H1 (cell line): ENCODE results near the gene SLC25A36. TPM values are rescaled to one million over a fixed set of nuclear protein-coding genes. Genes with fewer than 3 reads are reported as not detected.

Experiments
- CTCF ChIA-PET: fragments of 300-600 bp; sonication (Branson Sonifier 250); formaldehyde crosslinking; loops from one replicate; lab custom pipeline; 2021; ENCODE audit not compliant: partially characterized antibody; lab: Charles Lee
- POLR2A ChIA-PET: fragments of 300-600 bp; sonication (Branson Sonifier 250); formaldehyde crosslinking; loops from one replicate; lab custom pipeline; 2021; ENCODE audit warnings: inconsistent platforms; ENCODE audit not compliant: partially characterized antibody; lab: Charles Lee
- DNase-seq, 2 experiments: peaks; one replicate each; pipeline versions ENCODE4 v3.0.0 to v3.0.0-alpha.2; 2010 to 2022; ENCODE audit warnings: low spot score in 2 of 2, low read depth in 1 of 2, mixed read lengths in 1 of 2
- FAIRE-seq: peaks from 2 replicates; lab custom pipeline; 2011; peaks lifted over from hg19 to GRCh38; lab: Jason Lieb, UNC
- H2AFZ ChIP-seq: 2 replicates; pipeline ENCODE4 v1.8.1; 2012; ENCODE audit warnings: low read length, inconsistent platforms
- H2AK5ac ChIP-seq: 2 replicates; pipeline ENCODE4 v1.6.1; 2013; ENCODE audit warnings: low read depth, low read length
- H2BK120ac ChIP-seq: replicated peaks from 2 replicates; pipeline ENCODE3; 2013; ENCODE audit warnings: low read depth, low read length, inconsistent platforms
- H2BK12ac ChIP-seq: 2 replicates; pipeline ENCODE4 v1.6.1; 2013; ENCODE audit warnings: low read depth, low read length
- H2BK15ac ChIP-seq: 2 replicates; pipeline ENCODE4 v1.6.1; 2013; ENCODE audit warnings: low read length
- H2BK20ac ChIP-seq: 2 replicates; pipeline ENCODE4 v1.6.1; 2013; ENCODE audit warnings: low read length
- H2BK5ac ChIP-seq: 2 replicates; pipeline ENCODE4 v1.6.1; 2013; ENCODE audit warnings: low read depth, low read length
- H3K14ac ChIP-seq: 2 replicates; pipeline ENCODE4 v1.6.1; 2013; ENCODE audit warnings: inconsistent platforms; ENCODE audit not compliant: insufficient read length
- H3K18ac ChIP-seq: 2 replicates; pipeline ENCODE4 v1.6.1; 2013; ENCODE audit warnings: low read length; ENCODE audit errors: extremely low read depth
- H3K23ac ChIP-seq: 2 replicates; pipeline ENCODE4 v1.6.1; 2013; ENCODE audit warnings: inconsistent platforms; ENCODE audit not compliant: insufficient read length
- H3K23me2 ChIP-seq: 2 replicates; pipeline ENCODE4 v1.6.1; 2013; ENCODE audit warnings: low read depth, low read length
- H3K27ac ChIP-seq: 2 replicates; pipeline ENCODE4 v1.6.1; 2011; ENCODE audit warnings: low read depth, low read length, inconsistent platforms
- H3K27me3 ChIP-seq, 4 experiments: replicated peaks in 1 of 4; 1 replicate in 1 of 4; 2 replicates in 3 of 4; pipeline versions ENCODE4 v1.6.1 to v1.8.1; 2011 to 2013; ENCODE audit warnings: low read length in 3 of 4, mild to moderate bottlenecking in 3 of 4, inconsistent platforms in 2 of 4, mixed read lengths in 2 of 4, moderate library complexity in 1 of 4; ENCODE audit not compliant: control insufficient read depth in 3 of 4, insufficient read depth in 3 of 4; ENCODE audit errors: extremely low read depth in 1 of 4
- H3K36me3 ChIP-seq, 4 experiments: 2 replicates each; pipeline versions ENCODE4 v1.6.1 to v1.8.1; 2011 to 2013; ENCODE audit warnings: mild to moderate bottlenecking in 4 of 4, low read length in 3 of 4, moderate library complexity in 2 of 4, control low read depth in 1 of 4, inconsistent platforms in 1 of 4; ENCODE audit not compliant: insufficient read depth in 4 of 4, control insufficient read depth in 2 of 4
- H3K4ac ChIP-seq: replicated peaks from 2 replicates; pipeline ENCODE3; 2013; ENCODE audit warnings: low read length, low read depth, mixed read lengths, inconsistent platforms; ENCODE audit not compliant: insufficient read length
- H3K4me1 ChIP-seq, 4 experiments: replicated peaks in 1 of 4; 1 replicate in 1 of 4; 2 replicates in 3 of 4; pipeline versions ENCODE4 v1.6.1 to v1.8.1; 2011 to 2013; ENCODE audit warnings: low read length in 3 of 4, inconsistent platforms in 2 of 4, mixed read lengths in 1 of 4; ENCODE audit not compliant: insufficient read depth in 4 of 4, control insufficient read depth in 3 of 4
- H3K4me2 ChIP-seq, 2 experiments: 2 replicates each; pipeline versions ENCODE4 v1.6.1 to v1.8.1; 2011 to 2013; ENCODE audit warnings: low read depth in 2 of 2, low read length in 2 of 2, control low read depth in 1 of 2, inconsistent platforms in 1 of 2, mild to moderate bottlenecking in 1 of 2; ENCODE audit not compliant: insufficient read depth in 1 of 2
- H3K4me3 ChIP-seq, 4 experiments: fragments of 200-600, 300-600 bp in 1 of 4; sonication (generic), shearing (Covaris generic), sonication (Bioruptor Twin) in 1 of 4; 2 replicates each; pipeline versions ENCODE4 v1.5.1 to v1.8.1; 2011 to 2016; ENCODE audit warnings: low read length in 4 of 4, low read depth in 3 of 4, control low read depth in 2 of 4, inconsistent platforms in 2 of 4, mild to moderate bottlenecking in 2 of 4, mixed read lengths in 1 of 4, moderate library complexity in 1 of 4; ENCODE audit not compliant: insufficient read depth in 2 of 4; ENCODE audit errors: extremely low read depth in 1 of 4
- H3K56ac ChIP-seq: replicated peaks from 2 replicates; pipeline ENCODE3; 2013; ENCODE audit warnings: low read depth, mild to moderate bottlenecking, mixed read lengths, low read length, inconsistent platforms; ENCODE audit not compliant: insufficient read length
- H3K79me1 ChIP-seq: 2 replicates; pipeline ENCODE4 v1.6.1; 2013; ENCODE audit warnings: low read depth, low read length, control low read depth
- H3K79me2 ChIP-seq, 2 experiments: 2 replicates each; pipeline versions ENCODE4 v1.6.1 to v1.8.1; 2012 to 2013; ENCODE audit warnings: low read length in 2 of 2, mild to moderate bottlenecking in 2 of 2, inconsistent platforms in 1 of 2; ENCODE audit not compliant: insufficient read depth in 2 of 2, control insufficient read depth in 1 of 2
- H3K9ac ChIP-seq, 4 experiments: replicated peaks in 1 of 4; 1 replicate in 1 of 4; 2 replicates in 3 of 4; pipeline versions ENCODE4 v1.6.1 to v1.8.1; 2011 to 2013; ENCODE audit warnings: low read depth in 3 of 4, low read length in 3 of 4, control low read depth in 2 of 4, mild to moderate bottlenecking in 2 of 4, moderate library complexity in 2 of 4, inconsistent platforms in 1 of 4; ENCODE audit errors: extremely low read depth in 1 of 4
- H3K9me3 ChIP-seq, 2 experiments: 2 replicates each; pipeline versions ENCODE4 v1.6.1 to v1.8.1; 2012 to 2013; ENCODE audit warnings: mild to moderate bottlenecking in 2 of 2, moderate library complexity in 2 of 2, control low read depth in 1 of 2, inconsistent platforms in 1 of 2, low read depth in 1 of 2, low read length in 1 of 2, mixed read lengths in 1 of 2; ENCODE audit not compliant: insufficient read depth in 2 of 2
- H4K20me1 ChIP-seq, 2 experiments: replicated peaks in 1 of 2; 2 replicates each; pipeline versions ENCODE3 to v1.8.1; 2011 to 2013; ENCODE audit warnings: inconsistent platforms in 2 of 2, low read length in 2 of 2, mild to moderate bottlenecking in 1 of 2; ENCODE audit not compliant: insufficient read depth in 2 of 2, control insufficient read depth in 1 of 2
- H4K5ac ChIP-seq: 2 replicates; pipeline ENCODE4 v1.6.1; 2013; ENCODE audit warnings: low read length, low read depth, mixed read lengths, inconsistent platforms; ENCODE audit not compliant: insufficient read length
- H4K8ac ChIP-seq: 2 replicates; pipeline ENCODE4 v1.8.0; 2013; ENCODE audit warnings: mild to moderate bottlenecking, moderate library complexity, low read length, inconsistent platforms; ENCODE audit not compliant: insufficient read depth; ENCODE audit errors: extremely low read depth
- H4K91ac ChIP-seq: replicated peaks from 2 replicates; pipeline ENCODE3; 2013; ENCODE audit warnings: low read length, mixed read lengths, inconsistent platforms; ENCODE audit not compliant: insufficient read length
- CBX8 ChIP-seq: fragments of 300-800, 300-1000 bp; sonication (generic); IDR thresholded peaks from 2 replicates; pipeline ENCODE4 v1.7.1; 2016; ENCODE audit warnings: low read depth, low read length, borderline replicate concordance
- GABPA ChIP-seq: IDR thresholded peaks from 2 replicates; pipeline ENCODE4 v1.6.1; 2011; ENCODE audit warnings: mild to moderate bottlenecking, low read length, moderate library complexity, borderline replicate concordance; ENCODE audit not compliant: insufficient read depth
- HDAC2 ChIP-seq, 2 experiments: fragments of 300-600 bp in 1 of 2; sonication (generic) in 1 of 2; IDR thresholded peaks; 2 replicates each; pipeline ENCODE4 v1.6.1; 2011 to 2012; ENCODE audit warnings: low read depth in 2 of 2, low read length in 2 of 2, mild to moderate bottlenecking in 2 of 2, moderate library complexity in 2 of 2, borderline replicate concordance in 1 of 2, inconsistent platforms in 1 of 2
- JUND ChIP-seq: IDR thresholded peaks from 2 replicates; pipeline ENCODE4 v1.6.1; 2011; ENCODE audit warnings: mild to moderate bottlenecking, improper control_type of control experiment, low read length
- NRF1 ChIP-seq: IDR thresholded peaks from 2 replicates; pipeline ENCODE4 v1.6.1; 2011; ENCODE audit warnings: mild to moderate bottlenecking, low read depth, low read length, improper control_type of control experiment
- PHF8 ChIP-seq: fragments of 200-600 bp; sonication (generic); conservative IDR thresholded peaks from 2 replicates; pipeline ENCODE4 v1.7.1; 2012; ENCODE audit warnings: low read depth, mild to moderate bottlenecking, inconsistent platforms, low read length, moderate library complexity
- POLR2AphosphoS5 ChIP-seq: IDR thresholded peaks from 2 replicates; pipeline ENCODE4 v1.6.1; 2011; ENCODE audit warnings: low read depth, low read length
- POU5F1 ChIP-seq: IDR thresholded peaks from 2 replicates; pipeline ENCODE4 v1.6.1; 2011; ENCODE audit warnings: low read depth, mild to moderate bottlenecking, low read length, moderate library complexity
- RBBP5 ChIP-seq: IDR thresholded peaks from 2 replicates; pipeline ENCODE4 v1.7.1; 2012; ENCODE audit warnings: low read depth, mild to moderate bottlenecking, inconsistent platforms, low read length, moderate library complexity, borderline replicate concordance
- RFX5 ChIP-seq: IDR thresholded peaks from 2 replicates; pipeline ENCODE4 v1.6.1; 2011; ENCODE audit warnings: low read depth, low read length, improper control_type of control experiment, borderline replicate concordance
- SP1 ChIP-seq: IDR thresholded peaks from 2 replicates; pipeline ENCODE4 v1.6.1; 2011; ENCODE audit warnings: low read depth, low read length
- WGBS, 2 experiments: shearing (Covaris generic) in 1 of 2; methylation state at CpG; one replicate each; pipeline versions ENCODE4 v1.1.6 to v1.1.7; 2013 to 2015; ENCODE audit warnings: low lambda C conversion rate in 2 of 2, mixed read lengths in 2 of 2, inconsistent platforms in 1 of 2, low coverage in 1 of 2, missing lambda C conversion rate in 1 of 2; ENCODE audit not compliant: insufficient replicate concordance in 2 of 2, insufficient coverage in 1 of 2, insufficient read length in 1 of 2; ENCODE audit errors: extremely low coverage in 1 of 2, missing lambda C conversion rate in 1 of 2; 5-methylcytosine and 5-hydroxymethylcytosine counted together
- polyA plus RNA-seq, 7 experiments: library from polyadenylated mRNA; depleted of rRNA in 3 of 7; stranded (reverse) in 5 of 7; unstranded in 2 of 7; fragments of >200 nt in 5 of 7; fragments of 200-250 nt in 2 of 7; gene quantifications; 1 replicate in 5 of 7; 2 replicates in 1 of 7; 4 replicates in 1 of 7; pipeline versions ENCODE4 v1.2.1 to v1.2.3, GENCODE V29; 2011 to 2013; ENCODE audit warnings: missing spikeins in 2 of 7, mixed read lengths in 2 of 7
- total RNA-seq: library from RNA; stranded (reverse); fragmentation: NEBNext Ultra II Directional; extraction: Animal tissue kit (Norgen Biotek cat#: 25700); gene quantifications from 2 replicates; pipeline ENCODE4 v1.2.1, GENCODE V29; 2021
- TF ChIP-seq, protein P1 (sequence below): IDR thresholded peaks from 2 replicates; pipeline ENCODE4 v1.6.1; 2012; ENCODE audit warnings: inconsistent platforms
- TF ChIP-seq, protein P2 (sequence below): IDR thresholded peaks from 2 replicates; pipeline ENCODE4 v1.6.1; 2011; ENCODE audit warnings: low read length, improper control_type of control experiment

SLC25A36 gene
- total and polyA plus RNA-seq, 2 of the 8 experiments (the other 6 are each of a cell fraction or from before 2014, with no cell fraction given): 42.9 to 71.8 TPM

DNA sequence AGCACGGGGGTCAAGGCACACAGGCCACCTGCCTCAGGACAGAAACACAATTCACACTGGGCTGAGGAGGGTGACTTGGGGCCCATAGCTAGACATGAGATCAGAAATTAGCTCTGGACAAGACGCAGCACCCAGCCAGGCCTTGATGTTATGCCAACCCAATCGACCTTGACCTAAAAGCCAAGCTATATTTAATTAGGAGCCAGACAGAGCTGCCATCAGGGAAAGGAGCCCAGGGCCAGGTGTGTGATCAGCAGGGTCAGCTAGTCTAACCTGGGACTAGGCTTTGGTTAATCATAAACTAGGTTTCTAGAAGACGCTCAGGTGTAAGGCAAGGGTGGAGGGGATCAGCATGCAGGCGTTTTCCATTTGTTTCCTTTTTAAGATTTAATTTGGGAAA is 23.9 kb upstream of the SLC25A36 start:
- no peak overlapping the region for H4K5ac ChIP-seq
- H3K18ac ChIP-seq: no peak overlapping the region
- H3K4me2 ChIP-seq: no peak overlapping the region
- H3K4me3 ChIP-seq: no peak overlapping the region
- no peak overlapping the region for H4K8ac ChIP-seq
- FAIRE-seq (no peak), DNase-seq (no peak)
- H3K27ac ChIP-seq: no peak overlapping the region
- H3K23ac ChIP-seq: no peak overlapping the region
- H2AK5ac ChIP-seq: no peak overlapping the region
- H3K56ac ChIP-seq: no peak overlapping the region
- no peaks in the 10 kb centered on the region for H3K9me3 ChIP-seq
- no peak overlapping the region for H2BK120ac ChIP-seq
- no peaks in the 10 kb centered on the region for H3K23me2 ChIP-seq
- no peak overlapping the region for H2AFZ ChIP-seq
- no peaks in the 10 kb centered on the region for H4K20me1 ChIP-seq
- H3K27me3 ChIP-seq: no peaks in the 10 kb centered on the region; a peak in 1 of 7 replicates
- H2BK15ac ChIP-seq: no peak overlapping the region
- CTCF ChIA-PET: interaction anchor here (0.8 to 3.4 kb wide), 5 partner anchors 12 to 82 kb away, joined by 3 to 18 read pairs (median 3); no protein-coding TSS in a partner anchor
- H3K79me2 ChIP-seq: no peaks in the 10 kb centered on the region
- H2BK5ac ChIP-seq: no peak overlapping the region
- H4K91ac ChIP-seq: no peak overlapping the region
- no peak overlapping the region for H3K4ac ChIP-seq
- H3K79me1 ChIP-seq: no peaks in the 10 kb centered on the region
- 72% methylated on average over 5 of the region's 5 CpGs; no CpG with 5 or more reads in 1 of the 2 experiments for WGBS, 2 experiments
- no peak overlapping the region for H2BK12ac ChIP-seq
- H3K14ac ChIP-seq: no peak overlapping the region
- POLR2A ChIA-PET: no interaction called here
- H2BK20ac ChIP-seq: no peak overlapping the region
- H3K9ac ChIP-seq: no peak overlapping the region
- no peaks in the 10 kb centered on the region for H3K4me1 ChIP-seq
- no peaks in the 10 kb centered on the region for H3K36me3 ChIP-seq
- TF ChIP-seq PHF8 (no peak), GABPA (no peak), POLR2AphosphoS5 (no peak), RBBP5 (no peak), JUND (no peak), RFX5 (no peak), HDAC2 (IDR thresholded peaks at IDR 0.05; ENCODE audit: borderline replicate concordance in 1 of 2, low read depth in 2 of 2, low read length in 2 of 2) (no peak), NRF1 (no peak), POU5F1 (no peak), SP1 (no peak), CBX8 (no peak)
- TF ChIP-seq, protein P1, sequence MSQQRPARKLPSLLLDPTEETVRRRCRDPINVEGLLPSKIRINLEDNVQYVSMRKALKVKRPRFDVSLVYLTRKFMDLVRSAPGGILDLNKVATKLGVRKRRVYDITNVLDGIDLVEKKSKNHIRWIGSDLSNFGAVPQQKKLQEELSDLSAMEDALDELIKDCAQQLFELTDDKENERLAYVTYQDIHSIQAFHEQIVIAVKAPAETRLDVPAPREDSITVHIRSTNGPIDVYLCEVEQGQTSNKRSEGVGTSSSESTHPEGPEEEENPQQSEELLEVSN: no peak
- TF ChIP-seq, protein P2, sequence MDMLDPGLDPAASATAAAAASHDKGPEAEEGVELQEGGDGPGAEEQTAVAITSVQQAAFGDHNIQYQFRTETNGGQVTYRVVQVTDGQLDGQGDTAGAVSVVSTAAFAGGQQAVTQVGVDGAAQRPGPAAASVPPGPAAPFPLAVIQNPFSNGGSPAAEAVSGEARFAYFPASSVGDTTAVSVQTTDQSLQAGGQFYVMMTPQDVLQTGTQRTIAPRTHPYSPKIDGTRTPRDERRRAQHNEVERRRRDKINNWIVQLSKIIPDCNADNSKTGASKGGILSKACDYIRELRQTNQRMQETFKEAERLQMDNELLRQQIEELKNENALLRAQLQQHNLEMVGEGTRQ: no peak
